ENCODE results near the gene TECPR2. TPM values are rescaled to one million over a fixed set of nuclear protein-coding genes. Genes with fewer than 3 reads are reported as not detected.

The TECPR2 gene
- total and polyA plus RNA-seq, 2 of the 13 experiments (the other 11 are each of a cell fraction or from before 2014, with no cell fraction given), result 3.5 to 5.7 TPM

DNA sequence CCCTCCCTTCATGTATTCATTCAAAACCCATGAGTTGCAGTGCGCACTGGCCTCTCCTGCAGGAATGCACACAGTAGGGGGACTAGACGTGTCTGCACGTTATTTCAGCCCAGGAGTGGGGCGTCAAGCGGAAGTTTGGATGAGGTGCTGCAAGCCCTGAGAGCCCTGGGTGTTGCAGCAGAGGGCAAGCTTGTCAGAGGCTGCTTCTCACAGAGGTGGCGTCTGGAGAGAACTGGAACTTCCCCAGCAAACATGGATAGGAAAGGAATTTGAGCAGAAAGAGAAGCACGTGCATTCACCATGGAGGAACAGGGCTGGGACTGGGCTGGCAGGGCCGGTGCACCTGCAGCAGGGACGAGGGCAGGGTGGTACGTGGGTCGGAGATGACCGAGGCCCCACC, 64.9 kb downstream of the TECPR2 start (continued):
- TF ChIP-seq SIX1 (CRISPR knock-in tag; IDR thresholded peaks at IDR 0.05; ENCODE audit: borderline replicate concordance) (no peak), WIZ (CRISPR knock-in tag; IDR thresholded peaks at IDR 0.05) (no peak)

DNA sequence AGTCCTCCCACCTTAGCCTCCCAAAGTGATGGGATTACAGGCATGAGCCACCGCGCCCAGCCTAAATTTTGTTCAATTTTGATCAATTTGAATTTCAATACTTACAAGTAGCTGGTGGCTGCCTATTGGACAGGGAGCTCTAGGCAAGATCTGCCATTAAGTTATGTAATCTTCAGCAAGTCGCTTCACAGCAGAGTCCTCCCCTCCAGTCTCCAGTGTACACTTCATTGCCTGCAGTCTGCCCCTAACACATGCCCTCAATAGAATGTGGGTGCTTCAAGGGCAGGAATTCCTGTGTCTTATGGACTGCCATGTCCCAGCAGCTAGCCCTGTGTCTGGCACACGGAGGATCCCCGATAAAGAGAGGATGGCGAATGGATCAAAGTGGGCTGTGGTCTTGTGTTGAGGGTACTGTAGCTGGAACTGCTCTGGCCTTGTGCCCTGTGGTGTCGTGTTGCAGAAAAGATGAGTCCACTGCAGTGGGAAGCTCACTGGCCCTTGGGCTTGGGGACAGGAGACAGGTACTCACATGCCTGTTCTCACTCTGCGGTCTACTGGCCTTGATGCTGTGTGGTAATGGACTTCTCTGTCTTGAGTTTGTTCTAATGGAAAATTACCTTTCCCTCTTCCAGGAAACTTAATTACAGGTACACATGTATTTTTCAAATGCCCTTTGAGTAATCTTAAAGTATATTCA, 67.6 kb downstream of the TECPR2 start:
- in situ Hi-C loops (cut with HindIII; ENCODE audit: extremely low pct_ligation_motif_present, low pct_unique_long_range_greater_than_20kb) (no loop called here), intact Hi-C loops (cut with micrococcal nuclease; ENCODE audit: unreplicated experiment) (no loop called here)
- FAIRE-seq, result no peak
- Histone ChIP-seq H4K20me1 (ENCODE audit: insufficient read depth, low read length) (no peaks in the 10 kb centered on the region), H3K36me3 (replicated peaks in 1 of 2; ENCODE audit: control insufficient read depth in 1 of 2, insufficient read depth in 2 of 2, low read length in 2 of 2) (peaks cover 2 to 7% of the 10 kb centered on the region in 2 experiments; a peak in 2 of 5 replicates), H3K4me1 (ENCODE audit: insufficient read depth, low read length) (peaks cover 11% of the 10 kb centered on the region; the same call in 1 of the 2 replicates), H3K27ac (ENCODE audit: extremely low read length, insufficient read depth, low read length) (no peak overlapping the region), H3K9ac (ENCODE audit: insufficient read depth, low read depth, low read length) (no peak overlapping the region), H3K4me3 (replicated peaks in 1 of 3; ENCODE audit: insufficient read depth in 1 of 3, low read depth in 2 of 3, low read length in 3 of 3) (no peak overlapping the region), H3K27me3 (ENCODE audit: control insufficient read depth in 1 of 2, insufficient read depth in 2 of 2, low read length in 2 of 2) (no peaks in the 10 kb centered on the region), H3K4me2 (ENCODE audit: low read depth, low read length) (no peak overlapping the region), H2AFZ (ENCODE audit: low read length) (no peak overlapping the region), H3K9me3 (ENCODE audit: low read length) (no peaks in the 10 kb centered on the region), H3K79me2 (ENCODE audit: insufficient read depth, low read length) (no peaks in the 10 kb centered on the region)
- BruUV-seq (replicated peaks), result no TSS peak
- CTCF ChIA-PET (ENCODE audit: low intra/inter-chr PET ratio, low total read pairs), result no interaction called here
- TF ChIP-seq SIX4 (CRISPR knock-in tag; IDR thresholded peaks at IDR 0.05), result peak; percentile 41; the same call in 1 of the 2 replicates
- TF ChIP-seq ZNF263 (CRISPR knock-in tag; IDR thresholded peaks at IDR 0.05), result peak; percentile 73
- TF ChIP-seq ZNF496 (CRISPR knock-in tag; IDR thresholded peaks at IDR 0.05; ENCODE audit: insufficient replicate concordance), result no peak
- no peak for TF ChIP-seq ZSCAN30 (CRISPR knock-in tag; IDR thresholded peaks at IDR 0.05)
- TF ChIP-seq PHF20 (CRISPR knock-in tag; IDR thresholded peaks at IDR 0.05), result no peak
- no peak for TF ChIP-seq MIER2 (CRISPR knock-in tag; IDR thresholded peaks at IDR 0.05)
- TF ChIP-seq IRX3 (CRISPR knock-in tag; IDR thresholded peaks at IDR 0.05; ENCODE audit: borderline replicate concordance, low read depth), result no peak
- TF ChIP-seq, protein P1, sequence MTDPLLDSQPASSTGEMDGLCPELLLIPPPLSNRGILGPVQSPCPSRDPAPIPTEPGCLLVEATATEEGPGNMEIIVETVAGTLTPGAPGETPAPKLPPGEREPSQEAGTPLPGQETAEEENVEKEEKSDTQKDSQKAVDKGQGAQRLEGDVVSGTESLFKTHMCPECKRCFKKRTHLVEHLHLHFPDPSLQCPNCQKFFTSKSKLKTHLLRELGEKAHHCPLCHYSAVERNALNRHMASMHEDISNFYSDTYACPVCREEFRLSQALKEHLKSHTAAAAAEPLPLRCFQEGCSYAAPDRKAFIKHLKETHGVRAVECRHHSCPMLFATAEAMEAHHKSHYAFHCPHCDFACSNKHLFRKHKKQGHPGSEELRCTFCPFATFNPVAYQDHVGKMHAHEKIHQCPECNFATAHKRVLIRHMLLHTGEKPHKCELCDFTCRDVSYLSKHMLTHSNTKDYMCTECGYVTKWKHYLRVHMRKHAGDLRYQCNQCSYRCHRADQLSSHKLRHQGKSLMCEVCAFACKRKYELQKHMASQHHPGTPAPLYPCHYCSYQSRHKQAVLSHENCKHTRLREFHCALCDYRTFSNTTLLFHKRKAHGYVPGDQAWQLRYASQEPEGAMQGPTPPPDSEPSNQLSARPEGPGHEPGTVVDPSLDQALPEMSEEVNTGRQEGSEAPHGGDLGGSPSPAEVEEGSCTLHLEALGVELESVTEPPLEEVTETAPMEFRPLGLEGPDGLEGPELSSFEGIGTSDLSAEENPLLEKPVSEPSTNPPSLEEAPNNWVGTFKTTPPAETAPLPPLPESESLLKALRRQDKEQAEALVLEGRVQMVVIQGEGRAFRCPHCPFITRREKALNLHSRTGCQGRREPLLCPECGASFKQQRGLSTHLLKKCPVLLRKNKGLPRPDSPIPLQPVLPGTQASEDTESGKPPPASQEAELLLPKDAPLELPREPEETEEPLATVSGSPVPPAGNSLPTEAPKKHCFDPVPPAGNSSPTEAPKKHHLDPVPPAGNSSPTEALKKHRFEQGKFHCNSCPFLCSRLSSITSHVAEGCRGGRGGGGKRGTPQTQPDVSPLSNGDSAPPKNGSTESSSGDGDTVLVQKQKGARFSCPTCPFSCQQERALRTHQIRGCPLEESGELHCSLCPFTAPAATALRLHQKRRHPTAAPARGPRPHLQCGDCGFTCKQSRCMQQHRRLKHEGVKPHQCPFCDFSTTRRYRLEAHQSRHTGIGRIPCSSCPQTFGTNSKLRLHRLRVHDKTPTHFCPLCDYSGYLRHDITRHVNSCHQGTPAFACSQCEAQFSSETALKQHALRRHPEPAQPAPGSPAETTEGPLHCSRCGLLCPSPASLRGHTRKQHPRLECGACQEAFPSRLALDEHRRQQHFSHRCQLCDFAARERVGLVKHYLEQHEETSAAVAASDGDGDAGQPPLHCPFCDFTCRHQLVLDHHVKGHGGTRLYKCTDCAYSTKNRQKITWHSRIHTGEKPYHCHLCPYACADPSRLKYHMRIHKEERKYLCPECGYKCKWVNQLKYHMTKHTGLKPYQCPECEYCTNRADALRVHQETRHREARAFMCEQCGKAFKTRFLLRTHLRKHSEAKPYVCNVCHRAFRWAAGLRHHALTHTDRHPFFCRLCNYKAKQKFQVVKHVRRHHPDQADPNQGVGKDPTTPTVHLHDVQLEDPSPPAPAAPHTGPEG (CRISPR knock-in tag; IDR thresholded peaks at IDR 0.05), result no peak
- ATAC-seq, result peak; percentile 31; the same call in 1 of the 3 replicates
- WGBS (ENCODE audit: low lambda C conversion rate), result 94% methylated on average over 6 of the region's 8 CpGs
- DNase-seq (ENCODE audit: low spot score), result no peak
- POLR2A ChIA-PET, result interaction anchor here (0.7 kb wide), 1 partner anchor 252 kb away, joined by 3 read pairs; no protein-coding TSS in a partner anchor
